H1 (cell line): Measurements from ENCODE around the gene CAMTA1.

ENCODE experiments used
- GABPA ChIP-seq: IDR thresholded peaks from 2 replicates; pipeline ENCODE4 v1.6.1; 2011; ENCODE audit warnings: mild to moderate bottlenecking, low read length, moderate library complexity, borderline replicate concordance; ENCODE audit not compliant: insufficient read depth
- POLR2A ChIP-seq, 2 experiments: IDR thresholded peaks; 1 replicate in 1 of 2; 2 replicates in 1 of 2; pipeline ENCODE4 v1.6.1; 2011; ENCODE audit warnings: low read depth in 2 of 2, low read length in 2 of 2, mild to moderate bottlenecking in 2 of 2; ENCODE audit errors: control extremely low read depth in 1 of 2
- SP1 ChIP-seq: IDR thresholded peaks from 2 replicates; pipeline ENCODE4 v1.6.1; 2011; ENCODE audit warnings: low read depth, low read length

DNA sequence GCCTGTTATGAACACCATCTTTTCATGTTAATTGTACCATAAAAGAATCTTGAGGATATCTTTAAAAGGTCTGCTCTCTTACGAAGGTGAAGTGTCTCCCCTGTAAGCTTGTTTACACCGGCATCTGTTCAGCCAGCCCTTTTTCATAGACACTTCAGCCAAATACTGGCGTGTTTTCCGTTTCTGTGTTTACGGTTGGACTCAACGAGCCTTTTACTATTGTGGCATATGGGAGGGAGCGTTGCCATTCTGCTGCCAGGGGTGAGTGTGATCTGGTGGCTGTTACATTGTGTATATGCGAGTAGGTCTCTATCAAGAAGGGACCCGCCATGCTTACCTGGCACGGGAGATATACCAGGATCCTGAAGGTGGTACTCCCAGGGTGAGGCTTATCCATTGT lies 433.8 kb downstream of the CAMTA1 start:
- no peak for TF ChIP-seq SP1
- TF ChIP-seq POLR2A (IDR thresholded peaks at IDR 0.05; ENCODE audit: control extremely low read depth in 1 of 2, low read depth in 2 of 2, low read length in 2 of 2): no peak
- TF ChIP-seq GABPA: no peak
